Gastroesophageal sphincter (tissue), 3 donors: ENCODE data around the gene PPARGC1A.

Experiments used
- CTCF ChIP-seq, 4 experiments: fragments of 200-600 bp in 2 of 4; fragments of 450-650 bp in 2 of 4; sonication (generic) in 1 of 4; IDR thresholded peaks; one replicate each; pipeline ENCODE4 v1.5.1; 2017 to 2019; ENCODE audit warnings: antibody characterized with exemption in 4 of 4, mild to moderate bottlenecking in 2 of 4, moderate library complexity in 2 of 4
- POLR2AphosphoS5 ChIP-seq: sonication (generic); formaldehyde crosslinking; IDR thresholded peaks from one replicate; pipeline ENCODE4 v1.6.1; 2017; ENCODE audit warnings: antibody characterized with exemption

GRCh38 chr4:23924556-23924955 lies 34.7 kb upstream of the PPARGC1A start:
- TF ChIP-seq CTCF (IDR thresholded peaks at IDR 0.05) (no peak), POLR2AphosphoS5 (no peak)
